Fibroblast of the aortic adventitia (primary cell): Measurements from ENCODE around the gene ARHGAP42. TPM values are rescaled to one million over a fixed set of nuclear protein-coding genes. Genes with fewer than 3 reads are reported as not detected.

Experiments used
- DNase-seq: peaks from one replicate; pipeline ENCODE4 v3.0.0-alpha.2; 2010; ENCODE audit warnings: low read depth
- H3K4me3 ChIP-seq: 2 replicates; pipeline ENCODE4 v1.5.1; 2011; ENCODE audit warnings: low read depth, mild to moderate bottlenecking, control low read depth, low read length, moderate library complexity
- CTCF ChIP-seq: IDR thresholded peaks from 2 replicates; pipeline ENCODE4 v1.5.1; 2011; ENCODE audit warnings: mild to moderate bottlenecking, low read length, control low read depth, inconsistent platforms; ENCODE audit not compliant: insufficient read depth
- total RNA-seq: library from RNA; depleted of rRNA; stranded (reverse); fragments of >200 nt; gene quantifications from 2 replicates; pipeline ENCODE4 v1.2.3, GENCODE V29; 2012; ENCODE audit warnings: low replicate concordance

The ARHGAP42 gene
- total RNA-seq, 1 donor: 12.6 TPM

DNA sequence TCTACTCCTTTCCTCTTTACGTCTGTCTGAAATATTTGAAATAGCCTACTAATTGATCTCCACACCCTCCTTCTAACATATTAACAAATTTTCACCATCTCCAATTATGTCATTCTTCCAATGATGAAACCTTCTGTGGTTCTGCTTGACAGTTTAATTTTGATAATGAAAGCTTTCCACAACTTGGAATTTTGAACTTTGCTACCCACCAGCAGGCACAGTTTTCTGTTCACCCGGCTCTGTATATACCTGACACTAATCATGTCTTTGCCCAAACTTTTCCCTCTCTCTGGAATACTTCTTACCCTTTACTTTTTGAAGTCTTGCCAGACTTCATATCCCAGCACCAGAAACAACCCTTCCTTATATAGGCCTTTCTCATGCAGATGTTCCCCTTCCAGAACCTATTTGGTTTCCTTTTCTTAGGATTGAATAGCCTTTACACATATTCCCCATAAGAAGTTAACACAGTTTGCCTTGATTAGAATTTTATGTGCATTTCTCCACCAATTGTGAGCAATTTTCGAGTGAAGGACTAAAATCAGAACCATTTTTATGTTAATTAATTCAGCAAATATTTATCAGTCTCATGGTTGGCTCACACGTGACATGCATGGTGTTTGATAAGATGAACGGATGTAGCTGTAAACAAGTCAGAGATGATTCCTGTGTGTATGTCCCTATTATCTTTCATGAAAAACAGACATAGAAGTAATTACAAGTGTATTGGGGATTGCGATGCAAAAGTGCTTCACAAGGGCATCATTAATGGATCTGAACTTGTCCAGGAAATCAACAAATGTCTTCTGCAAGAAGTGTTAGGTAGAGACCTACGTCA, 173.4 kb downstream of the ARHGAP42 start:
- no peak for TF ChIP-seq CTCF
- DNase-seq: no peak
- H3K4me3 ChIP-seq: no peak overlapping the region

GRCh38 chr11:100861212-100861611, 174.1 kb downstream of the ARHGAP42 start:
- no peak for TF ChIP-seq CTCF
- no peak for DNase-seq
- H3K4me3 ChIP-seq: no peak overlapping the region

- TF ChIP-seq CTCF: peak; percentile 11
- peak; percentile 93 for DNase-seq
- no peak overlapping the region for H3K4me3 ChIP-seq
Observed at GRCh38 chr11:100863080-100863581, 176.0 kb downstream of the ARHGAP42 start.

- no peak overlapping the region for H3K4me3 ChIP-seq
- no peak for DNase-seq
- no peak for TF ChIP-seq CTCF
Observed at GRCh38 chr11:100865443-100866065, 178.5 kb downstream of the ARHGAP42 start.

DNA sequence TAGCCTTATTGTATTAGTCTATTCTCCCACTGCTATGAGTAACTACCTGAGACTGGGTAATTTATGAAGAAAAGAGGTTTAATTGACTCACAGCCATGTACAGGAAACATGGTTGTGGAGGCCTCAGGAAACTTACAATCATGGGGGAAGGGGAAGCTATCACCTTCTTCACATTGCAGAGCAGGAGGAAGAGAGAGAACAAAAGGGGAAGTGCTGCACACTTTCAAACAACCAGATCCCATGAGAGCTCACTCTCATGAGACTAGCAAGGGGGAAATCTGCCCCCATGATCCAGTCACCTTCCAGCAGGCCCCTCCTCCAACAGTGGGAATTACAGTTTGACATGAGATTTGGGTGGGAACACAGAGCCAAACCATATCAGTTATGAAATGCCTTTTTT, 179.4 kb downstream of the ARHGAP42 start:
- no peak for TF ChIP-seq CTCF
- no peak for DNase-seq
- no peak overlapping the region for H3K4me3 ChIP-seq

DNA sequence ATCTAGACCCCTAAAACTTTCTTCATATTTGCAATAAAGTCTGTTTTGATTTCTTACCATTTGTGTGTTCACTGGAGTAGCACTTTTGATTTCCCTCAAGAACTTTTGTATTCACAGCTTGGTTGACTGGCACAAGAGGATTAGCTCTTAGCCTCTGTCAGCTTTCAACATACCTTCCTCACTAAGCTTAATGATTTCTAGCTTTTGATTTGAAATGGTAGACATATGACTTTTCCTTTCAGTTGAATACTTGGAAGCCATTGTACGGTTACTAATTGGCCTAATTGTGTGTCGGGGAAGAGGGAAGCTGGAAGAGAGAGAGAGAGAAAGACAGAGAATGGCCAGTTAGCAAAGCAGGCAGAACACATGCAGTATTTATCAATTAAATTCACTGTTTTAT, 180.5 kb downstream of the ARHGAP42 start:
- DNase-seq: no peak
- H3K4me3 ChIP-seq: no peak overlapping the region
- TF ChIP-seq CTCF: no peak
